Right atrium auricular region (tissue), 2 donors: Measurements from ENCODE around the gene SIX2. TPM values are rescaled to one million over a fixed set of nuclear protein-coding genes. Genes with fewer than 3 reads are reported as not detected.

Experiments
- DNase-seq: peaks from one replicate; pipeline ENCODE4 v3.0.0-alpha.2; 2019; ENCODE audit warnings: low spot score
- H3K27ac ChIP-seq, 2 donors: fragments of 200-600 bp; sonication (generic); 1 replicate in 1 of 2; 2 replicates in 1 of 2; pipeline ENCODE4 v1.5.1; 2016 to 2019
- H3K27me3 ChIP-seq, 2 donors: fragments of 200-600 bp; sonication (generic); one replicate each; pipeline versions ENCODE4 v1.5.1 to v1.6.0; 2017 to 2019
- H3K36me3 ChIP-seq: fragments of 200-600 bp; sonication (generic); one replicate; pipeline ENCODE4 v1.5.1; 2016
- H3K4me1 ChIP-seq, 2 donors: fragments of 200-600 bp; sonication (generic); one replicate each; pipeline versions ENCODE4 v1.5.1 to v1.6.0; 2017 to 2019
- H3K4me3 ChIP-seq, 2 donors: fragments of 200-600 bp; sonication (generic); 1 replicate in 1 of 2; 2 replicates in 1 of 2; pipeline ENCODE4 v1.5.1; 2017 to 2019; ENCODE audit warnings: mild to moderate bottlenecking in 1 of 2, moderate library complexity in 1 of 2
- H3K9me3 ChIP-seq, 2 donors: fragments of 200-600 bp; sonication (generic); one replicate each; pipeline ENCODE4 v1.5.1; 2019
- total RNA-seq, 2 donors: library from RNA; depleted of rRNA; stranded (reverse); fragments of >200 nt; gene quantifications; one replicate each; pipeline ENCODE4 v1.1.0, GENCODE V29; 2016
- TF ChIP-seq, protein P1 (sequence below), 2 donors: fragments of 200-600 bp; sonication (generic); IDR thresholded peaks; one replicate each; pipeline ENCODE4 v1.5.1; 2019; ENCODE audit warnings: antibody characterized with exemption in 2 of 2

The SIX2 gene
- total RNA-seq, 2 donors from 2014 or later: 1.1 to 2.3 TPM

DNA sequence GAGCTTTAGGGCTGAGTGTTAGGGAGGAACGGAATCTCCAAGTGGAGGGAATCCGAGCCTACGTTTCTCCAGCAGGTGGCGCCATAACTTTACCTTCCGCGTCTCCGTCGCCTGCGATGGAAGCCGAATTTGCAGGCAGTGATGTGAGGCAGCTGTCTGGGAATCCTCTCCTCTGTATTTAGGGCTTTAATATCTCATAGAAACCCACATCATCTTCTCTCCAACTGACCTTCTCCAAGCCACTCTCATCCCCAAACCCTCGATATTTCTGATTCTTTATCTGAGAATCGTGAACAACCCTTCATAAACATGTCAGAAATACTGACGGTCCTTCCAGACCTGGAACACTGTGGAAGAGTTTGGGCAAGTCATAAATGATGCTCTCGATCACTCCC is 27.5 kb downstream of the SIX2 start:
- peak; percentile 70 for DNase-seq
- Histone ChIP-seq H3K27ac (no peak overlapping the region), H3K4me1 (no peaks in the 10 kb centered on the region), H3K4me3 (no peak overlapping the region), H3K27me3 (no peaks in the 10 kb centered on the region), H3K36me3 (no peaks in the 10 kb centered on the region), H3K9me3 (no peaks in the 10 kb centered on the region)
- TF ChIP-seq, protein P1, sequence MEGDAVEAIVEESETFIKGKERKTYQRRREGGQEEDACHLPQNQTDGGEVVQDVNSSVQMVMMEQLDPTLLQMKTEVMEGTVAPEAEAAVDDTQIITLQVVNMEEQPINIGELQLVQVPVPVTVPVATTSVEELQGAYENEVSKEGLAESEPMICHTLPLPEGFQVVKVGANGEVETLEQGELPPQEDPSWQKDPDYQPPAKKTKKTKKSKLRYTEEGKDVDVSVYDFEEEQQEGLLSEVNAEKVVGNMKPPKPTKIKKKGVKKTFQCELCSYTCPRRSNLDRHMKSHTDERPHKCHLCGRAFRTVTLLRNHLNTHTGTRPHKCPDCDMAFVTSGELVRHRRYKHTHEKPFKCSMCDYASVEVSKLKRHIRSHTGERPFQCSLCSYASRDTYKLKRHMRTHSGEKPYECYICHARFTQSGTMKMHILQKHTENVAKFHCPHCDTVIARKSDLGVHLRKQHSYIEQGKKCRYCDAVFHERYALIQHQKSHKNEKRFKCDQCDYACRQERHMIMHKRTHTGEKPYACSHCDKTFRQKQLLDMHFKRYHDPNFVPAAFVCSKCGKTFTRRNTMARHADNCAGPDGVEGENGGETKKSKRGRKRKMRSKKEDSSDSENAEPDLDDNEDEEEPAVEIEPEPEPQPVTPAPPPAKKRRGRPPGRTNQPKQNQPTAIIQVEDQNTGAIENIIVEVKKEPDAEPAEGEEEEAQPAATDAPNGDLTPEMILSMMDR (IDR thresholded peaks at IDR 0.05): peak; percentile 72 to 93

DNA sequence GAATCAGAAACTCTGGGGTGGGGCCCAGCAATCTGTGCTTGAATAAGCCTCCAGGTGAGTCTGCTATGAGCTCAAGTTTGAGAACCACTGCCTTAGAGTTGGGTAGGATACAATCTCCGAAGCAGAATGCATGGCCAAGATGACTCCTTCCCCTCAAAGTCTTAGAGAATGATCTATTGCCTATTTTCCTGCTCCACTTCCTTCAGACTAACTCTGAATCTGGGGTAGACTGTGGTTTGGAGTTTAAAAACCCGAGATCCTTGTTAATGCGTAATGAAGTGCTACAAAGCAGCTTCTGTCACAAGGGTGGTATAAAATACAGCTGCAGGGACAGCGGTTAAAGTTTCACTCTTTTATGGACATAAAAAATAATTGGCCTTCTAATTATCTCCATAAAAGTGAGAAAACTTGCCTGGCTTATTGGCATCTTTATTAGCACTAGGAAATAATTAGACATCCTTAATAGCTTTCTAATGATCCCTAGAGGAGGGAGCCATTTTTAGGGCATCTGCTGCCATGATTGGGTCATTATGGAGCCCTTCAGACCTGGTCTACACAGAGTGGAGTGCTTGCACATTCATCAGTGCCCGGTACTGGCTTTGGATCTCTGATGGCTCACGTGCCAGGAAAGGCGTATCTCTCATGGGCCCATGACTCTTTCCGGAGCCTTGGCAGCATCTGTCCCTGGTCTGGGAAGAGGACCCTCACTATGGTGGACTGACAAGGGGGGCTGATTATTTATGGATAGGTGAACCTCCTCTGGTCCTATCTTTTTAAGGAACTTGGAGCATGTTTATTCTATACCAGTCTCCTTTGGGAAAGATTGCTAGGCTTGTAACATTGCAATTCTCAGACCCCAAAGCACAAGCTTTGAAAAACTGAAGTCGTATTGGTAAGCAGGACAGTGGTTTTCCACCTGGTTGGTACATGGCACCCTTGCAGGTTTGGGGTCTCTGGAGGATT is 28.2 kb downstream of the SIX2 start:
- DNase-seq: no peak

DNA sequence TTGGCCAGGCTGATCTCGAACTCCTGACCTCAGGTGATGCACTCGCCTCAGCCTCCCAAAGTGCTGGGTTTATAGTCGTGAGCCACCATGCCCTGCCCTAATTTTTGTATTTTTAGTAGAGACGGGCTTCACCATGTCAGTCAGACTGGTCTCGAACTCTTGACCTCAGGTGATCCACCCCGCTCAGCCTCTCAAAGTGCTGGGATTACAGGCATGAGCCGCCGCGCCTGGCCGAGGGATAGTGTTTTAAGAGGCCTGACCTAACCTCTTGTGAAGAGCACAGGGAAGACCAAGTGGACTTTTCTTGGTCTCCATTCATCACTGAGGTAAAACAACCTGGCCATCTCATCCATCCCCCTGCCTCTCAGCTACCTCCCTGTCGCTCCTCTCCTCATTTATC is 29.7 kb downstream of the SIX2 start:
- H3K27me3 ChIP-seq: no peaks in the 10 kb centered on the region
- no peaks in the 10 kb centered on the region for H3K9me3 ChIP-seq
- H3K27ac ChIP-seq: no peak overlapping the region
- TF ChIP-seq, protein P1 (IDR thresholded peaks at IDR 0.05): no peak
- no peaks in the 10 kb centered on the region for H3K36me3 ChIP-seq
- H3K4me1 ChIP-seq: no peaks in the 10 kb centered on the region
- DNase-seq: no peak
- H3K4me3 ChIP-seq: no peak overlapping the region

More for the DNA sequence above, 28.2 kb downstream of the SIX2 start:
- Histone ChIP-seq H3K36me3 (no peaks in the 10 kb centered on the region), H3K27ac (no peak overlapping the region), H3K9me3 (no peaks in the 10 kb centered on the region), H3K4me3 (no peak overlapping the region), H3K4me1 (no peaks in the 10 kb centered on the region), H3K27me3 (no peaks in the 10 kb centered on the region)
- TF ChIP-seq, protein P1 (IDR thresholded peaks at IDR 0.05): no peak

DNA sequence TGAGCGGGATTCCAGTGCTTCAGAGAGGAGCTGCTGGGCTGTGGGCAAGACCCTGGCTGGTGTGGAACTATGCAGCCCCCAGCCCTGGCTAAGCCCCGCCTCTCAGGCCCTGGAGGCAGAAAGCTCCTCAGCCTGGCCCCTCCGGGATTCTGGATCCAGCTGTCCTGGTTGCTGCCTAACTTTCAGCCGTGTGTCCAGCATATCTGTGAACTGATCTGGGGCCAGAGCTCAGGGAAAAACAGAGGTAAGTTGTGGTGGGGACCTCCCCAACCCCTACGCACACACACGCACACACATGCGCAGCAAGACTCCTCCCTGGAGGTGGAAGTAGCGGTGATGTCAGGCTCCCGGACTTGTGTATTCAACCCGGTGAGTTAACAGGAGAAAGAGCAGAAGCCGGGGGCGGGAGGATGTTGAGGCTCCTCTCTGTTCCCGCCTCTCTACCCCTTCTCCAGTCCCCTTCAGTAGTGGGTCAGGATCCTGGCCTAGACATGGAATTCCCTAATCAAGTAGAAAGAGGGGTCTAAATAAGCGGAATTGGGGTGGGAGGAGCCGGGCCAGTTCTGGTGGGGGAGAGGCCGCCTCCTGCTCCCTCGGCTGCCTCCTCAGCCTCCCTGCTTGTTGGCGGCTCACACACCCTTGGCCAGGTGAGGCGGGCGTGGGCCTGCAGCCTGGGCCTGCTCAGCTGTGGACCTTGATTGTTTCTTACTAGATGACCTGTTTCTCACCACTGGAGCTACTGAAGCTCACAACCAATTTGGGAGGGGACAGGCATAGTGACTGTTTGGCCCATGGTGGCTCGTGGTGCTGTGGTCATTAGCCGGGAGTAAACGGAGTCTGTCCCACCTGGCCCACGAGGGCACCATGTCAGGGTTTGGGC is 33.4 kb downstream of the SIX2 start:
- no peaks in the 10 kb centered on the region for H3K4me1 ChIP-seq
- no peak for DNase-seq
- TF ChIP-seq, protein P1 (IDR thresholded peaks at IDR 0.05): no peak
- H3K36me3 ChIP-seq: no peaks in the 10 kb centered on the region
- H3K27me3 ChIP-seq: no peaks in the 10 kb centered on the region
- H3K27ac ChIP-seq: no peak overlapping the region
- no peak overlapping the region for H3K4me3 ChIP-seq
- no peaks in the 10 kb centered on the region for H3K9me3 ChIP-seq

DNA sequence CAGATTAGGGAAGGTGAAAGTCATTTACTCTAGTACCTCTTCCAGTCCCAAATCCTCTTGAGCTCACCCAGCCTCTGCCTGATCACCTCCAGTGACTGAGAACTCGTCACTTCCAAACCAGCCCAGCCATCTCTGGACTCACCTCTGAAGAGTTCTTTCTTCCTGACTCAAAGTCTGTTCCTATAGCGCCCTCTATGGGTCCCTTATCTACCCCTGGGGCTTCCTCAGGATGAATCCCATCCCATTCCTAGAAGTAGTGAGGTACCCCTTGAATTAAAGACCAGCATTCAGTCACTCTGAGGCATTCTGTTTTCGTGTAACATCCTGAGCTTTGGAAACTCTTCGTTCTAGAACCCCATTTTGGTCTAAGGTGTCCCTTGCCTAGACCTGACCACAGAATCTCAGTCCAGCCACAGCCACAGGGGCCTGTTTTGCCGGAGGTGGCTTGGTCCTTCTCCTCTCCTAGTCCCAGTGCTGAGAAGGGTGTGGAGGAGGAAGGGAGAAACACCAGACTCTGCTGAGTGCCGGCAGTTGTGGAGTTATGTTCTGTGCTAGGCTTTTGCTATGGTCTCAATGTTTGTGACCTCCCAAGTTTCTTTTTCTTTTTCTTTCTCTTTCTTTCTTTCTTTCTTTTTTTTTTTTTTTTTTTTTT is 35.1 kb downstream of the SIX2 start:
- TF ChIP-seq, protein P1 (IDR thresholded peaks at IDR 0.05): peak in 1 of 2 donors; percentile 30
- no peaks in the 10 kb centered on the region for H3K4me1 ChIP-seq
- no peak overlapping the region for H3K27ac ChIP-seq
- DNase-seq: no peak
- no peaks in the 10 kb centered on the region for H3K36me3 ChIP-seq
- H3K4me3 ChIP-seq: no peak overlapping the region
- no peaks in the 10 kb centered on the region for H3K27me3 ChIP-seq
- no peaks in the 10 kb centered on the region for H3K9me3 ChIP-seq
